Endothelial cell of umbilical vein (primary cell): ENCODE measurements around the gene MYO9A.

ENCODE experiments used
- CTCF ChIP-seq, 2 donors: IDR thresholded peaks; 1 replicate in 1 of 2; 2 replicates in 1 of 2; pipeline ENCODE4 v1.5.1; 2011; ENCODE audit warnings: low read length in 2 of 2, mild to moderate bottlenecking in 2 of 2, moderate library complexity in 2 of 2, control low read depth in 1 of 2, inconsistent platforms in 1 of 2, low read depth in 1 of 2; ENCODE audit not compliant: insufficient read depth in 1 of 2; ENCODE audit errors: extremely low read depth in 1 of 2
- EZH2 ChIP-seq: IDR thresholded peaks from 2 replicates; pipeline ENCODE4 v1.6.1; 2012; ENCODE audit warnings: borderline replicate concordance, low read depth, mild to moderate bottlenecking, moderate library complexity, low read length, inconsistent platforms; ENCODE audit not compliant: severe bottlenecking
- POLR2A ChIP-seq: IDR thresholded peaks from 2 replicates; pipeline ENCODE4 v1.6.1; 2012; ENCODE audit warnings: low read depth, mild to moderate bottlenecking, control low read depth, low read length
- TF ChIP-seq, protein P1 (sequence below): IDR thresholded peaks from 2 replicates; pipeline ENCODE4 v1.6.1; 2011; ENCODE audit not compliant: insufficient read depth, insufficient read length

DNA sequence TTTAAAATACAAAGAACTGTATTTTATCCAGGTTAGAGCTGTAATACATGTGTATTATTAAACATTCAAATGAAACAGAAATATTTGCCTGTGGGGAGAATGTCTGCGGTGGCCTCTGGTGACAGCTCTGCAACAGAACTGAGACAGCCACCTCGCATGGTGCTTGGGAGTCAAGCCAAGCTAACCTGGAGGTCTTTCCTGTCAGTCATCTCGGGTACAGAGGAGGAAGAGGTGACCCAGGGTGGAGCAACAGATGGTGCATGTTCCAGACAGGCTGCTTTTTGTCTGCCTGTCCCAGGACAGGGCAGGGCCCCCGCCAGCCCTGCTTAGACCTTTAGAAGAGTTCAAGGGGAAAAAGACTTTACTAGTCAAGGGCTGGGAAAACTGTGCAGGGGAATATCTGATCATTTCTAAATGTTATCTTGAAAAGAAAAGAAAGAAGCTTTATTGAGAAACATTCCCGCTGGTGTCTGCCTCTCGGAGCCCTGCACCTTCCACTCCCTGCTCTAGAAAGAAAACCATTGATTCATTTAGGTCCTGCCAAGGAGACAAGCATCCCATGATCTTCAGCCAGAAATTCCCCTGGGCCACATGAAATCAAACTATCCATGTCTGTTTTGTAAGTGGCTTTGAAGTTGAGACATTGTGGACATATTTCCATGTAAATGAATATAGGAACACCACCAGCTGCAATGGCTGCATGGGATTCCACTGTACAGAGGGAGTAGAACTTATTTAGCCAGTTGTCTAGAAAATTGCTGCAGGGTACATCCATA lies 313.1 kb downstream of the MYO9A start:
- TF ChIP-seq, protein P1, sequence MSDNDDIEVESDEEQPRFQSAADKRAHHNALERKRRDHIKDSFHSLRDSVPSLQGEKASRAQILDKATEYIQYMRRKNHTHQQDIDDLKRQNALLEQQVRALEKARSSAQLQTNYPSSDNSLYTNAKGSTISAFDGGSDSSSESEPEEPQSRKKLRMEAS: no peak
- TF ChIP-seq CTCF (IDR thresholded peaks at IDR 0.05; ENCODE audit: extremely low read depth in 1 of 2, insufficient read depth in 1 of 2, low read depth in 1 of 2, low read length in 2 of 2): no peak
- TF ChIP-seq POLR2A: no peak
- TF ChIP-seq EZH2: no peak
